PC-3 (cell line): ENCODE results near the gene IL17D. TPM values are rescaled to one million over a fixed set of nuclear protein-coding genes. Genes with fewer than 3 reads are reported as not detected.

Experiments
- ATAC-seq: fragments of 200-7000 bp; cut with Tn5 transposase; 2 replicates; pipeline ENCODE4 v1.9.1; 2020; ENCODE audit warnings: mild to moderate bottlenecking, moderate library complexity
- BruUV-seq: library from RNA; stranded (reverse); fragments of 400-500 nt; replicated peaks from 2 replicates; lab custom pipeline; 2021; lab: Mats Ljungman, UMichigan
- CTCF ChIA-PET: fragments of 300-600 bp; sonication (Branson Sonifier 250); formaldehyde crosslinking; loops from one replicate; lab custom pipeline; 2022; ENCODE audit warnings: antibody characterized with exemption; lab: Charles Lee
- POLR2A ChIA-PET: fragments of 300-600 bp; sonication (Branson Sonifier 250); formaldehyde crosslinking; loops from one replicate; lab custom pipeline; 2022; ENCODE audit warnings: antibody characterized with exemption; ENCODE audit not compliant: unreplicated experiment; lab: Charles Lee
- DNase-seq: peaks from one replicate; pipeline ENCODE4 v3.0.0-alpha.2; 2015
- H2AFZ ChIP-seq: fragments of 300-600 bp; sonication (generic); 2 replicates; pipeline ENCODE4 v1.6.0; 2016; ENCODE audit warnings: antibody characterized with exemption, low read length
- H3F3A ChIP-seq: fragments of 300-600 bp; sonication (generic); one replicate; pipeline ENCODE4 v1.6.0; 2017; ENCODE audit warnings: antibody characterized with exemption, low read length, control low read depth, mild to moderate bottlenecking; ENCODE audit not compliant: unreplicated experiment
- H3K27ac ChIP-seq: fragments of 300-600 bp; sonication (generic); 2 replicates; pipeline ENCODE4 v1.5.1; 2016; ENCODE audit warnings: mild to moderate bottlenecking, low read length
- H3K27me3 ChIP-seq: fragments of 300-600 bp; sonication (generic); 2 replicates; pipeline ENCODE4 v1.6.1; 2016; ENCODE audit warnings: low read length, mixed read lengths
- H3K36me3 ChIP-seq: fragments of 300-600 bp; sonication (generic); 2 replicates; pipeline ENCODE4 v1.6.1; 2016; ENCODE audit warnings: low read depth, mixed run types, low read length, mixed read lengths
- H3K4me1 ChIP-seq: fragments of 300-600 bp; sonication (generic); 2 replicates; pipeline ENCODE4 v1.5.1; 2016; ENCODE audit warnings: low read length; ENCODE audit not compliant: insufficient read depth
- H3K4me2 ChIP-seq: fragments of 300-600 bp; sonication (generic); 2 replicates; pipeline ENCODE4 v1.6.0; 2016; ENCODE audit warnings: low read length
- H3K4me3 ChIP-seq: fragments of 300-600 bp; sonication (generic); 2 replicates; pipeline ENCODE4 v1.5.1; 2016; ENCODE audit warnings: mild to moderate bottlenecking, low read length, mixed read lengths
- H3K79me2 ChIP-seq: fragments of 300-600 bp; sonication (generic); 2 replicates; pipeline ENCODE4 v1.6.1; 2017; ENCODE audit warnings: low read length, mixed read lengths
- H3K9ac ChIP-seq: fragments of 300-600 bp; sonication (generic); 2 replicates; pipeline ENCODE4 v1.6.0; 2016; ENCODE audit warnings: mild to moderate bottlenecking, low read length
- H3K9me2 ChIP-seq: fragments of 300-600 bp; sonication (generic); replicated peaks from 2 replicates; pipeline ENCODE4 v1.6.1; 2016; ENCODE audit warnings: mixed run types, low read length, mixed read lengths
- H3K9me3 ChIP-seq: fragments of 300-600 bp; sonication (generic); 2 replicates; pipeline ENCODE4 v1.6.1; 2016; ENCODE audit warnings: low read length, mixed read lengths
- H4K20me1 ChIP-seq: fragments of 300-600 bp; sonication (generic); 2 replicates; pipeline ENCODE4 v1.6.1; 2016; ENCODE audit warnings: low read length, mixed read lengths
- EZH2 ChIP-seq: fragments of 300-600 bp; sonication (generic); IDR thresholded peaks from one replicate; pipeline ENCODE4 v1.6.1; 2017; ENCODE audit warnings: antibody characterized with exemption, mild to moderate bottlenecking, low read length; ENCODE audit not compliant: unreplicated experiment
- EZH2phosphoT487 ChIP-seq: fragments of 300-600 bp; sonication (generic); IDR thresholded peaks from 2 replicates; pipeline ENCODE4 v1.6.1; 2018; ENCODE audit warnings: mild to moderate bottlenecking, antibody characterized with exemption, low read length, borderline replicate concordance
- intact Hi-C: fragments of 100-400 bp; cut with micrococcal nuclease; formaldehyde crosslinking; loops from 2 replicates; pipeline ENCODE4 v1.9.0; 2023
- total RNA-seq: library from RNA; depleted of rRNA; stranded (reverse); fragments of >200 nt; gene quantifications from 2 replicates; pipeline ENCODE4 v1.2.3, GENCODE V29; 2014
- TF ChIP-seq, protein P1 (sequence below): fragments of 300-600 bp; sonication (generic); conservative IDR thresholded peaks from 2 replicates; pipeline ENCODE4 v1.5.1; 2017; ENCODE audit warnings: antibody characterized with exemption, low read depth, mild to moderate bottlenecking, low read length

Gene IL17D
- total RNA-seq, 1 experiment from 2014 or later: 1.1 TPM

DNA sequence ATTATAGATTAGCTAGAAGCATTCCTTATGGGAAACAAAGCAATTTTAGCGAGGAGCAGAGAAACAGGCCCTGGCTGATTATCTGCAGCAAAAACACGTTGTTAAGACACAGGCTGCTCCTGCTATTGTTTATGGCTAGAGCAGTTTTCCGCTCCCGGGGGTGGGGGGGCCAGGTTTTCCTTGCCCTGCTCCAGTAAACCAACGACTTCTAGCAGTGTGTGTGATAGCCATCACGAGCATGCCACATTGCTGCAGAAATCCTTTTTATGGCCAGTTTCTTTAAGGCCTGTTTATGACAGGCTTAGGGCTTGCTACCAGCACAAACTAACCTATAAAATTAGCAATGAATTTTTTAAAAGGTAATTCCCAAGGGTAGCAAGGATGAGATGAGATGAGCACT lies 18.4 kb upstream of the IL17D start:
- H3K27me3 ChIP-seq: no peaks in the 10 kb centered on the region
- DNase-seq (no peak), ATAC-seq (peak; percentile 26; the same call in 1 of the 2 replicates)
- no peaks in the 10 kb centered on the region for H3K79me2 ChIP-seq
- TF ChIP-seq EZH2phosphoT487: no peak
- no peak for TF ChIP-seq EZH2
- TF ChIP-seq, protein P1, sequence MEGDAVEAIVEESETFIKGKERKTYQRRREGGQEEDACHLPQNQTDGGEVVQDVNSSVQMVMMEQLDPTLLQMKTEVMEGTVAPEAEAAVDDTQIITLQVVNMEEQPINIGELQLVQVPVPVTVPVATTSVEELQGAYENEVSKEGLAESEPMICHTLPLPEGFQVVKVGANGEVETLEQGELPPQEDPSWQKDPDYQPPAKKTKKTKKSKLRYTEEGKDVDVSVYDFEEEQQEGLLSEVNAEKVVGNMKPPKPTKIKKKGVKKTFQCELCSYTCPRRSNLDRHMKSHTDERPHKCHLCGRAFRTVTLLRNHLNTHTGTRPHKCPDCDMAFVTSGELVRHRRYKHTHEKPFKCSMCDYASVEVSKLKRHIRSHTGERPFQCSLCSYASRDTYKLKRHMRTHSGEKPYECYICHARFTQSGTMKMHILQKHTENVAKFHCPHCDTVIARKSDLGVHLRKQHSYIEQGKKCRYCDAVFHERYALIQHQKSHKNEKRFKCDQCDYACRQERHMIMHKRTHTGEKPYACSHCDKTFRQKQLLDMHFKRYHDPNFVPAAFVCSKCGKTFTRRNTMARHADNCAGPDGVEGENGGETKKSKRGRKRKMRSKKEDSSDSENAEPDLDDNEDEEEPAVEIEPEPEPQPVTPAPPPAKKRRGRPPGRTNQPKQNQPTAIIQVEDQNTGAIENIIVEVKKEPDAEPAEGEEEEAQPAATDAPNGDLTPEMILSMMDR: no peak
- no peak overlapping the region for H3K4me3 ChIP-seq
- intact Hi-C loops: no loop called here
- peaks cover 24% of the 10 kb centered on the region for H3K4me1 ChIP-seq
- H3K36me3 ChIP-seq: no peaks in the 10 kb centered on the region
- ChIA-PET POLR2A (no interaction called here), CTCF (no interaction called here)
- H3K9me3 ChIP-seq: no peaks in the 10 kb centered on the region
- no TSS peak for BruUV-seq
- H2AFZ ChIP-seq: no peak overlapping the region
- no peak overlapping the region for H3K9ac ChIP-seq
- no peak overlapping the region for H3K27ac ChIP-seq
- no peaks in the 10 kb centered on the region for H3F3A ChIP-seq
- peak overlapping the region; percentile 32 for H3K4me2 ChIP-seq
- no peaks in the 10 kb centered on the region for H3K9me2 ChIP-seq
- H4K20me1 ChIP-seq: no peaks in the 10 kb centered on the region

DNA sequence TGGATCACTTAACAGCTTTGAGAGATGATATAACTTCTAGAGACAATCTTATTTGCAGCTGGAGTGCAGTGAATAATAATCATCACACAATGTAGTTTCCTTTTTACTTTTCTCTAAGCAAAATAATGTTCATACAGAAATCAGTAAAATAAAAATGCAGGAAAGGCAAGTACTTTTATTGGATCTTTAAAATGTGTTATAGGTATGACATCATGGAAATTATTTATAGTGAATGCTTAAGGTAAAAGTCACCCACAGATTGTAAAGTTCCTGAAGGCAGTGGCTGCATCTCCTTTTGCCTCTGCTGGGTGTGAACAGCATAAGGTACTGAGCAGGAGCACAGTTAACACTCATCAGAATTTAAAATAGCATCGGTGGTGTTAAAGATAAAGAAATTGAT lies 17.3 kb upstream of the IL17D start:
- no peak overlapping the region for H3K9ac ChIP-seq
- H3K4me1 ChIP-seq: peaks cover 21% of the 10 kb centered on the region
- H3K79me2 ChIP-seq: no peaks in the 10 kb centered on the region
- no peak overlapping the region for H3K4me2 ChIP-seq
- H3K9me3 ChIP-seq: no peaks in the 10 kb centered on the region
- intact Hi-C loops: no loop called here
- no peaks in the 10 kb centered on the region for H3K36me3 ChIP-seq
- no peaks in the 10 kb centered on the region for H3F3A ChIP-seq
- H4K20me1 ChIP-seq: no peaks in the 10 kb centered on the region
- no peaks in the 10 kb centered on the region for H3K9me2 ChIP-seq
- no peak overlapping the region for H2AFZ ChIP-seq
- BruUV-seq: no TSS peak
- ATAC-seq: peak; percentile 76
- ChIA-PET CTCF (no interaction called here), POLR2A (no interaction called here)
- TF ChIP-seq EZH2: no peak
- TF ChIP-seq, protein P1: no peak
- TF ChIP-seq EZH2phosphoT487: no peak
- DNase-seq: peak; percentile 27
- H3K27ac ChIP-seq: 0 out of 2 replicates have a peak overlapping the region, but pooled peaks have one; percentile 9
- H3K27me3 ChIP-seq: no peaks in the 10 kb centered on the region
- H3K4me3 ChIP-seq: no peak overlapping the region

DNA sequence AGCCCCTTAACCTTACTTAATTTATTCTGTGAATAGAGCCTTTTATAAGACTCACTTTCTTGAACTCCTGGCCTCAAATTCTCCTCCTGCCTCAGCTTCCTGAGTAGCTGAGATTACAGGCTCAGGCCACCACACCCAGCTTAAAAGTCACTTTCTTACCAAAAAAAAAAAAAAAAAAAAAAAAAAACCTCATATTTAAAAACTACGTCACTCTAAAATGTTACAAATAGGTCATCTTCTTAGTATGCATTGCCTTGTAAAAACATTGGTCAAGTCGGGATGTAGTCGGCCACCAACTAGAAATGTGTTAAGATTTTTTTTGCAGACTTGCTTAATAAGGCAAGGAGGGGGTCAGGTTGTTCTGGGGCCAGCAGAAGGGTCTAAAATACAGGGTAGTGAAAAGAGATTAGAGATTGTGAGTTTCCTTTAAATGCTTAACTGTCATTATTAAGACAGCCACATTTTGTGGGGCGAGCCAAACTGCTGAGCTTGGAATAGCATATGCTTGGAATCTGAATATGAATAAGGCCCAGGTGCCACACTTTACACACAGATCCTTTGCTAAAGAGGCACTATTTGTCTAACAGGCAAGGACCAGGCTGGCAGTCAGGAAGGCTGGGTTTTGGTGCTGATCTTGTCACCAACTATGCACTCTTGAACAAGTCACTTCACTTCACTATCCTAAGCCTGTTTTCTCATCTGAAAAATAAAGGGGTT lies 16.5 kb upstream of the IL17D start:
- no peaks in the 10 kb centered on the region for H3K9me3 ChIP-seq
- peaks cover 13% of the 10 kb centered on the region for H3K4me1 ChIP-seq
- no peaks in the 10 kb centered on the region for H3K36me3 ChIP-seq
- no peaks in the 10 kb centered on the region for H4K20me1 ChIP-seq
- ATAC-seq (no peak), DNase-seq (no peak)
- no peak overlapping the region for H2AFZ ChIP-seq
- no peak overlapping the region for H3K27ac ChIP-seq
- no peak overlapping the region for H3K4me2 ChIP-seq
- H3K79me2 ChIP-seq: no peaks in the 10 kb centered on the region
- H3K9ac ChIP-seq: no peak overlapping the region
- no peaks in the 10 kb centered on the region for H3F3A ChIP-seq
- H3K27me3 ChIP-seq: no peaks in the 10 kb centered on the region
- TF ChIP-seq EZH2phosphoT487 (no peak), EZH2 (no peak)
- TF ChIP-seq, protein P1: no peak
- intact Hi-C loops: no loop called here
- H3K4me3 ChIP-seq: no peak overlapping the region
- no peaks in the 10 kb centered on the region for H3K9me2 ChIP-seq
- no TSS peak for BruUV-seq
- CTCF ChIA-PET: no interaction called here
- POLR2A ChIA-PET: no interaction called here
